Sigmoid colon (tissue), 7 donors: Measurements from ENCODE around the gene SRRM2. TPM values are rescaled to one million over a fixed set of nuclear protein-coding genes. Genes with fewer than 3 reads are reported as not detected.

Experiments
- DNase-seq: peaks from one replicate; pipeline ENCODE4 v3.0.0-alpha.2; 2019
- H3K27ac ChIP-seq, 4 donors: fragments of 200-600 bp; sonication (generic); one replicate each; pipeline ENCODE4 v1.5.1; 2016 to 2019; ENCODE audit warnings: mild to moderate bottlenecking in 1 of 4
- H3K27me3 ChIP-seq, 3 donors: fragments of 200-600 bp; sonication (generic); one replicate each; pipeline ENCODE4 v1.5.1; 2019; ENCODE audit warnings: mild to moderate bottlenecking in 1 of 3
- H3K36me3 ChIP-seq, 4 donors: fragments of 200-600 bp; sonication (generic); one replicate each; pipeline ENCODE4 v1.5.1; 2016 to 2019
- H3K4me1 ChIP-seq, 4 donors: fragments of 200-600 bp; sonication (generic); one replicate each; pipeline ENCODE4 v1.5.1; 2017 to 2019
- H3K4me3 ChIP-seq, 4 donors: fragments of 200-600 bp; sonication (generic); one replicate each; pipeline ENCODE4 v1.5.1; 2017 to 2019; ENCODE audit warnings: mild to moderate bottlenecking in 2 of 4, moderate library complexity in 1 of 4
- H3K9me3 ChIP-seq, 4 donors: fragments of 200-600 bp in 3 of 4; sonication (generic) in 3 of 4; one replicate each; pipeline versions ENCODE4 v1.5.1 to v1.6.1; 2013 to 2019
- CTCF ChIP-seq, 4 experiments: fragments of 450-650 bp in 3 of 4; fragments of 200-600 bp in 1 of 4; IDR thresholded peaks; one replicate each; pipeline ENCODE4 v1.5.1; 2016 to 2019; ENCODE audit warnings: antibody characterized with exemption in 4 of 4, mild to moderate bottlenecking in 3 of 4, moderate library complexity in 2 of 4
- EP300 ChIP-seq, 4 donors: sonication (generic); formaldehyde crosslinking; IDR thresholded peaks; one replicate each; pipeline ENCODE4 v1.6.1; 2017; ENCODE audit warnings: antibody characterized with exemption in 4 of 4
- POLR2A ChIP-seq, 2 donors: fragments of 450-650 bp; IDR thresholded peaks; one replicate each; pipeline ENCODE4 v1.6.1; 2016; ENCODE audit warnings: antibody characterized with exemption in 2 of 2, mild to moderate bottlenecking in 2 of 2, moderate library complexity in 2 of 2
- POLR2AphosphoS5 ChIP-seq, 4 donors: sonication (generic); formaldehyde crosslinking; IDR thresholded peaks; one replicate each; pipeline ENCODE4 v1.6.1; 2017; ENCODE audit warnings: antibody characterized with exemption in 4 of 4
- WGBS, 2 donors: extraction: QIAGEN DNeasy Blood & Tissue Kit; methylation state at CpG; one replicate each; pipeline ENCODE4 v1.1.7; 2013; 5-methylcytosine and 5-hydroxymethylcytosine counted together
- intact Hi-C: fragments of 100-400 bp; cut with DNase I; formaldehyde crosslinking; loops from one replicate; pipeline ENCODE4 v1.15.1; 2023
- polyA plus RNA-seq, 3 donors: library from polyadenylated mRNA; stranded (reverse); fragments of 200-250 nt; gene quantifications; one replicate each; pipeline ENCODE4 v1.2.3, GENCODE V29; 2013
- total RNA-seq, 4 donors: library from RNA; depleted of rRNA; stranded (reverse); fragments of >200 nt; gene quantifications; one replicate each; pipeline ENCODE4 v1.1.0, GENCODE V29; 2016
- donor health status: healthy with polysubstance abuse.
- donor health status: Bipolar disorder and iron deficiency.
- donor health status: healthy.

The SRRM2 gene
- total and polyA plus RNA-seq, 7 donors, result 66.1 to 826 (median 198) TPM

DNA sequence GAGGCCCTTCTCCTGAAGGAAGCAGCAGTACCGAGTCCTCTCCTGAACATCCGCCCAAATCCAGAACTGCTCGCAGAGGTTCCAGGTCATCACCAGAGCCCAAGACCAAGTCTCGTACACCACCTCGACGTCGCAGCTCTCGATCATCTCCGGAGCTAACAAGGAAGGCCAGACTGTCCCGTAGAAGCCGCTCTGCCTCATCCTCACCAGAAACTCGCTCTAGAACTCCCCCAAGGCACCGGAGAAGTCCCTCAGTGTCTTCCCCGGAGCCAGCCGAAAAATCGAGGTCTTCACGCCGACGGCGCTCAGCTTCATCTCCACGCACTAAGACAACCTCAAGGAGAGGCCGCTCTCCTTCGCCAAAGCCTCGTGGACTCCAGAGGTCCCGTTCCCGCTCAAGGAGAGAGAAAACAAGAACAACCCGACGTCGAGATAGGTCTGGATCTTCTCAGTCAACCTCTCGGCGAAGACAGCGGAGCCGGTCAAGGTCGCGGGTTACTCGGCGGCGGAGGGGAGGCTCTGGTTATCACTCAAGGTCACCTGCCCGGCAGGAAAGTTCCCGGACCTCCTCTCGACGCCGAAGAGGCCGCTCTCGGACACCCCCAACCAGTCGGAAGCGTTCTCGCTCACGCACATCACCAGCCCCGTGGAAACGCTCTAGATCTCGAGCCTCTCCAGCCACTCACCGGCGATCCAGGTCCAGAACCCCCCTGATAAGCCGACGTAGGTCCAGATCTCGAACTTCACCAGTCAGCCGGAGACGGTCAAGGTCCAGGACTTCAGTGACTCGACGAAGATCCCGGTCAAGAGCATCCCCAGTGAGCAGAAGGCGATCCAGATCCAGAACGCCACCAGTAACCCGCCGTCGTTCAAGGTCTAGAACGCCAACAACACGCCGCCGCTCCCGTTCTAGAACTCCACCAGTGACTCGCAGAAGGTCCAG, 13.3 kb downstream of the SRRM2 start:
- Histone ChIP-seq H3K27me3 (no peaks in the 10 kb centered on the region), H3K4me3 (no peak overlapping the region), H3K36me3 (peaks cover 82 to 100% (median 98%) of the 10 kb centered on the region in 4 donors), H3K4me1 (peaks cover 0 to 8% (median 0%) of the 10 kb centered on the region in 4 donors), H3K27ac (no peak overlapping the region), H3K9me3 (no peaks in the 10 kb centered on the region)
- intact Hi-C loops, result no loop called here
- DNase-seq, result no peak
- 98% methylated on average over 73 of the region's 73 CpGs for WGBS, 2 donors
- TF ChIP-seq POLR2AphosphoS5 (IDR thresholded peaks at IDR 0.05) (no peak), EP300 (IDR thresholded peaks at IDR 0.05) (no peak), POLR2A (IDR thresholded peaks at IDR 0.05) (no peak), CTCF (IDR thresholded peaks at IDR 0.05) (no peak)

DNA sequence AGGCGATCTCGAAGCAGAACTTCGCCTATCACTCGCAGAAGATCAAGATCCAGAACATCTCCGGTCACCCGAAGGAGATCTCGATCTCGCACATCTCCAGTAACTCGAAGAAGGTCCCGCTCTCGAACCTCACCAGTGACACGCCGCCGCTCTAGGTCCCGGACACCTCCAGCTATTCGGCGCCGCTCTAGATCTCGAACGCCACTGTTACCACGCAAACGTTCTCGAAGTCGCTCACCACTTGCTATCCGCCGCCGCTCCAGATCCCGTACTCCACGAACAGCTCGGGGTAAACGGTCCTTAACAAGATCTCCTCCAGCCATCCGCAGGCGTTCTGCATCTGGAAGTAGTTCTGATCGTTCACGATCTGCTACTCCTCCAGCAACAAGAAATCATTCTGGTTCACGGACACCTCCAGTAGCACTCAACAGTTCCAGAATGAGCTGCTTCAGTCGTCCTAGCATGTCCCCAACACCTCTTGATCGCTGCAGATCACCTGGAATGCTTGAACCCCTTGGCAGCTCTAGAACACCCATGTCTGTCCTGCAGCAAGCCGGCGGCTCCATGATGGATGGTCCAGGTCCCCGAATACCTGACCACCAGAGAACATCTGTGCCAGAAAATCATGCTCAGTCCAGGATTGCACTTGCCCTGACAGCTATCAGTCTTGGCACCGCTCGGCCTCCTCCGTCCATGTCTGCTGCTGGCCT, 14.1 kb downstream of the SRRM2 start:
- H3K4me1 ChIP-seq, result peaks cover 0 to 8% (median 0%) of the 10 kb centered on the region in 4 donors
- no peak overlapping the region for H3K4me3 ChIP-seq
- no peak for TF ChIP-seq CTCF (IDR thresholded peaks at IDR 0.05)
- no peak for TF ChIP-seq POLR2A (IDR thresholded peaks at IDR 0.05)
- no peak for TF ChIP-seq POLR2AphosphoS5 (IDR thresholded peaks at IDR 0.05)
- no peak for TF ChIP-seq EP300 (IDR thresholded peaks at IDR 0.05)
- no peak overlapping the region for H3K27ac ChIP-seq
- H3K36me3 ChIP-seq, result peaks cover 82 to 100% (median 98%) of the 10 kb centered on the region in 4 donors
- WGBS, 2 donors, result 96 to 98% methylated on average over 44 of the region's 44 CpGs
- no peaks in the 10 kb centered on the region for H3K9me3 ChIP-seq
- DNase-seq, result no peak
- H3K27me3 ChIP-seq, result no peaks in the 10 kb centered on the region
- intact Hi-C loops, result no loop called here

DNA sequence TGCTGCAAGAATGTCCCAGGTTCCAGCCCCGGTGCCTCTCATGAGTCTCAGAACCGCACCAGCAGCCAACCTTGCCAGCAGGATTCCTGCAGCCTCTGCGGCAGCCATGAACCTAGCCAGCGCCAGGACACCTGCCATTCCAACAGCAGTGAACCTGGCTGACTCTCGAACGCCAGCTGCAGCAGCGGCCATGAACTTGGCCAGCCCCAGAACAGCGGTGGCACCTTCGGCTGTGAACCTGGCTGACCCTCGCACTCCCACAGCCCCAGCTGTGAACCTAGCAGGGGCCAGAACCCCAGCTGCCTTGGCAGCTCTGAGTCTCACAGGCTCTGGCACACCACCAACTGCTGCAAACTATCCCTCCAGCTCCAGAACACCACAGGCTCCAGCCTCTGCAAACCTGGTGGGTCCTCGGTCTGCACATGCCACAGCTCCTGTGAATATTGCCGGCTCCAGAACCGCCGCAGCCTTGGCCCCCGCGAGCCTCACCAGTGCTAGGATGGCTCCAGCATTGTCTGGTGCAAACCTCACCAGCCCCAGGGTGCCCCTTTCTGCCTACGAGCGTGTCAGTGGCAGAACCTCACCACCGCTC, 14.8 kb downstream of the SRRM2 start:
- Histone ChIP-seq H3K4me1 (peaks cover 0 to 8% (median 0%) of the 10 kb centered on the region in 4 donors), H3K36me3 (peaks cover 80 to 100% (median 95%) of the 10 kb centered on the region in 4 donors), H3K27me3 (no peaks in the 10 kb centered on the region), H3K9me3 (no peaks in the 10 kb centered on the region), H3K4me3 (no peak overlapping the region), H3K27ac (no peak overlapping the region)
- 94 to 95% methylated on average over 19 of the region's 19 CpGs for WGBS, 2 donors
- DNase-seq, result no peak
- TF ChIP-seq CTCF (IDR thresholded peaks at IDR 0.05) (no peak), POLR2A (IDR thresholded peaks at IDR 0.05) (no peak), POLR2AphosphoS5 (IDR thresholded peaks at IDR 0.05) (peak in 1 of 4 donors; percentile 8), EP300 (IDR thresholded peaks at IDR 0.05) (no peak)
- intact Hi-C loops, result no loop called here

DNA sequence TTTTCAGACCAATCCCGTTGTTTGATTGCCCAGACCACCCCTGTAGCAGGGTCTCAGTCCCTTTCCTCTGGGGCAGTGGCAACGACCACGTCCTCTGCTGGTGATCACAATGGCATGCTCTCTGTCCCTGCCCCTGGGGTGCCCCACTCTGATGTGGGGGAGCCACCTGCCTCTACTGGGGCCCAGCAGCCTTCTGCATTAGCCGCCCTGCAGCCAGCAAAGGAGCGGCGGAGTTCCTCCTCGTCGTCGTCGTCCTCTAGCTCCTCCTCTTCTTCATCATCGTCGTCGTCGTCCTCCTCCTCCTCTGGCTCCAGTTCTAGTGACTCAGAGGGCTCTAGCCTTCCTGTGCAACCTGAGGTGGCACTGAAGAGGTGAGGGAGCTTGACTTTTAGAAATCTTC, 15.5 kb downstream of the SRRM2 start:
- Histone ChIP-seq H3K27ac (no peak overlapping the region), H3K36me3 (peaks cover 75 to 100% (median 89%) of the 10 kb centered on the region in 4 donors)
- no peak for DNase-seq

More for the DNA sequence above, 15.5 kb downstream of the SRRM2 start:
- 68 to 82% methylated on average over 14 of the region's 14 CpGs for WGBS, 2 donors
- peaks cover 0 to 8% (median 0%) of the 10 kb centered on the region in 4 donors for H3K4me1 ChIP-seq
- H3K4me3 ChIP-seq, result no peak overlapping the region
- no peaks in the 10 kb centered on the region for H3K27me3 ChIP-seq
- no peak for TF ChIP-seq EP300 (IDR thresholded peaks at IDR 0.05)
- TF ChIP-seq CTCF (IDR thresholded peaks at IDR 0.05), result no peak
- no peak for TF ChIP-seq POLR2A (IDR thresholded peaks at IDR 0.05)
- no peak for TF ChIP-seq POLR2AphosphoS5 (IDR thresholded peaks at IDR 0.05)
- intact Hi-C loops, result no loop called here
- H3K9me3 ChIP-seq, result no peaks in the 10 kb centered on the region
